ENCODE measurements around the gene DNASE2B.

DNASE2B gene

DNA sequence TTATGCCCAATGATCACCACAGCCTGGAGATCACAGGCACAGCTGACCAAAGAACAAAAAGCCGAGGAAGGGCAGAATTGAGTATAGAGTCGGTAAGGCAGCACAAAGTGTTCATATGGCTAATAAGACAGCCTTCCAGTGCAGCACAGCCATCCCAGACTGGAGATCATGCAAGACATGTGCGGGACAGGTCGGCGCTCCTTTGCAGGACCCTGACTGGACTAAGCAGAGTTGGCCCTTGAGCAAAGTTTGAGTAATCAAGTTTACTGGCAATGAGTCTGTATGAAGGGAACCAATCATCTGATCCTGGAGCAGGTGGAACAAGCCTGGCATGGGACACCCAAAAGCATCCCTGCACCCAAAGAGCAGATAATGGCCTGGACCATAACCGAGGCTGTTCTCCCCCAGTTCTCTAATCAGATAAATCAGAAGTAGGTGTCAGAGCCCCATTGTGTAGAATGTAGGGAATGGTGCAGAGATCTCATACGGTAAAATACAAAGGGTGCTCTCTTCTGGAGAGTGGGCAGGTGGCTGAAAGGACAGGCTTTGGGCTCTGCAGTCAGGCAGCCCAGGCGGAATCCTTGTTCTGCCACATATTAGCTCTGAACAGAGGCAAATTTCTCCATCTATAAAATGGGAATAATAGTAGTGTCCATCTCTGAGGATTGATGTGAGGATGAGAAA lies 10.7 kb upstream of the DNASE2B start:
- Histone ChIP-seq H3K4me1 (no peaks in the 10 kb centered on the region), H3K4me2 (no peak overlapping the region), H3K27ac (no peak overlapping the region), H3K9me3 (no peaks in the 10 kb centered on the region), H4K20me1 (no peaks in the 10 kb centered on the region), H3K9ac (no peak overlapping the region), H3K27me3 (no peaks in the 10 kb centered on the region), H3K36me3 (no peaks in the 10 kb centered on the region), H3K4me3 (no peak overlapping the region)
- TF ChIP-seq Cebpa-rat (IDR thresholded peaks at IDR 0.05): no peak

DNA sequence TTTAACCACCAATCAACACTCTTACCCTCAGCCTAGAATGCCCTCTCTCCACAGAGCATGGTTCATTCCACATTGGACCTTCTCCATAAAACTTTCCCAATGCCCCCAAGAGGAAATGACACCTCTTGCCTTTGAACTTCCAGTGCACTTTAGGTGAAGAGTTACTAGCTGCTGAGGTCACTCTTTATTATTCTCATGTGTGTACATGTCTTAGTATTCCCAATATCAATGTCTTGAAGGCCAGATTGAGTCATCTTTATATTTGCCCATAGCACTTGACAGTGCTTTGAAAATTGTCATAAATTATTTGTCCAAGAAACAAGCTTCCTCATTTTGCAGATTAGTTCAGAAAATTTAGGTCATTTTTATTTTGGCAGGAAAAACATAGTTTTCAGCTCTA lies 8.1 kb upstream of the DNASE2B start:
- Histone ChIP-seq H3K4me1 (no peaks in the 10 kb centered on the region), H3K36me3 (no peaks in the 10 kb centered on the region)
- no peak for TF ChIP-seq Cebpa-rat (IDR thresholded peaks at IDR 0.05)

DNA sequence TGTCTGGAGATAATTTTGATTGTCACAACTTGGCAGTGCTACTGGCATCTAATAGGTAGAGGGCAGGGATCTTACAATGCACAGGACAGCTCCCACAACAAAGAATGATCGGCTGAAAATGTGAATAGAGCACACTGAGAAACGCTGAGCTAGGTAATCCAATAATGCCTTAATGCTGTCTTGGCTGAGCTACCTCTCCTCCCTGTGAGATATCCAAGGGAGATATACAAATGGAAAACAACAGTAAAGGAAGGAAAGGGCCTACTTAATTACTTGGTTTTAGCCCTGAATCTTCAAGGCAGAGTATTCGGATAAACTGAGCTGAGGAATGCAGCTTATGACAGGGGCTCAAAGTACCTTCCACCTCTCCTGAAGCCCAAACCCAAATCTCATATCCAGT lies 2.9 kb downstream of the DNASE2B start:
- H3K9me3 ChIP-seq: no peaks in the 10 kb centered on the region
- no peak overlapping the region for H3K4me3 ChIP-seq
- no peaks in the 10 kb centered on the region for H3K36me3 ChIP-seq
- no peak for TF ChIP-seq Cebpa-rat (IDR thresholded peaks at IDR 0.05)
- H4K20me1 ChIP-seq: no peaks in the 10 kb centered on the region
- no peaks in the 10 kb centered on the region for H3K27me3 ChIP-seq
- no peaks in the 10 kb centered on the region for H3K4me1 ChIP-seq
- no peak overlapping the region for H3K27ac ChIP-seq
- H3K4me2 ChIP-seq: no peak overlapping the region
- H3K9ac ChIP-seq: no peak overlapping the region

More for the DNA sequence above, 8.1 kb upstream of the DNASE2B start:
- Histone ChIP-seq H3K27me3 (no peaks in the 10 kb centered on the region), H4K20me1 (no peaks in the 10 kb centered on the region), H3K9ac (no peak overlapping the region), H3K27ac (no peak overlapping the region), H3K4me3 (no peak overlapping the region), H3K4me2 (no peak overlapping the region), H3K9me3 (no peaks in the 10 kb centered on the region)

DNA sequence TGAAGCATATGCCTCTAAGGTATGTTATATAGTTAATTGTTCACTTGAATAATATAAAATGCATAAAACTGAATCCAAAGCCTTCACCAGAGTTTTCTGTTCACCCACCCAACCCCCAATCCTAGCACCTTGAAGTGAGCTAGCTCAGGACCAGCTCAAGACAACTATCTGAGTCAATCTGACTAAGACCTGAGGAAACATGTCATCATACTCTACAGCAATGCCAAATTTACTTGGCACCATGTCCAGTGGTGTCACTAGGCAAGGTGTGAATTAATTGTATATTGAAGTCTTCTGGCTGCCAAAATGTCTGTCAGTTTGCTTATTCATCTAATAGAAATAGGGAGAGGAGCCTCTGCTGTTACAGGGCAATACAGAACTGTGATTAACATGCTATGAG lies 3.8 kb downstream of the DNASE2B start:
- H3K36me3 ChIP-seq: no peaks in the 10 kb centered on the region
- H3K4me2 ChIP-seq: no peak overlapping the region
- no peaks in the 10 kb centered on the region for H3K9me3 ChIP-seq
- no peaks in the 10 kb centered on the region for H4K20me1 ChIP-seq
- H3K4me1 ChIP-seq: no peaks in the 10 kb centered on the region
- no peak overlapping the region for H3K4me3 ChIP-seq
- H3K27me3 ChIP-seq: no peaks in the 10 kb centered on the region
- TF ChIP-seq Cebpa-rat (IDR thresholded peaks at IDR 0.05): no peak
- no peak overlapping the region for H3K27ac ChIP-seq
- no peak overlapping the region for H3K9ac ChIP-seq

DNA sequence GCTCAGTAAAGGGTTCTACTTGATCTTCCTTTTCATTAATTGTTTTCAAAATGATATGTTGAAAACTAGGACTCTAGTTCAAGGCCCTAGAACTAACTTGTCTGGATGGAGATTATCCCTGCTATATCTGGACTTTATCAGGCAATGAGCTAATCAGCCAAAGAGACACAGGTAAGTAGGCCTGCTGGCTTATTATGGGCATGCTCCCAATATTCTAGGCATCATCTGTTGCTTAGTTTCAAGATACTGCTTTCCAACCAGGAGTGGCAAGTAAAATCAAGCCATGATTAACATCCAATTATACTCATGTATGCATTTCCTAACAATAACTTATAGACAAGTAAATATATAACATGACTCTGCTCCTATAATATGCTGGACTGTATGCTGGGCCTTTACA lies 4.2 kb downstream of the DNASE2B start:
- Histone ChIP-seq H3K9me3 (no peaks in the 10 kb centered on the region), H4K20me1 (no peaks in the 10 kb centered on the region), H3K4me1 (no peaks in the 10 kb centered on the region), H3K27ac (no peak overlapping the region), H3K36me3 (no peaks in the 10 kb centered on the region), H3K4me2 (no peak overlapping the region), H3K9ac (no peak overlapping the region), H3K27me3 (no peaks in the 10 kb centered on the region), H3K4me3 (no peak overlapping the region)
- TF ChIP-seq Cebpa-rat (IDR thresholded peaks at IDR 0.05): no peak

DNA sequence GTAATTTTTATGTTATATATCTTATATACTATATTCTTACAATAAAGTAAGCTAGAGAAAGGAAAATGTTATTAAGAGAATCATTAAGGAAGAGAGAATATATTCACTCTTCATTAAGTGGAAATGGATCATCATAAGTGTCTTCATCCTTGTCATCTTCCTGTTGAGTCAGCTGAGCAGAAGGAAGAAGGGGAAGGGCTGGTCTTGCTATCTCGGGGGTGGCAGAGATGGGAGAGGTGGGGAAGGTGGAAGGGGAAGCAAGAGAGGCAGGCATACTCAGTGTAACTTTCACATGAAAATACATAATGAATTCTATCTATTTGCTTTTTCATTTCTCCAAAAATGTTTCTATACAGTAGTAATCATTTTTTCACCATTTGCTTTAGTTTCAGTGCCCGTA lies 5.1 kb downstream of the DNASE2B start:
- no peak overlapping the region for H3K27ac ChIP-seq
- no peaks in the 10 kb centered on the region for H3K4me1 ChIP-seq
- H3K9ac ChIP-seq: no peak overlapping the region
- H4K20me1 ChIP-seq: no peaks in the 10 kb centered on the region
- no peaks in the 10 kb centered on the region for H3K9me3 ChIP-seq
- H3K27me3 ChIP-seq: no peaks in the 10 kb centered on the region
- TF ChIP-seq Cebpa-rat (IDR thresholded peaks at IDR 0.05): no peak
- no peak overlapping the region for H3K4me2 ChIP-seq
- no peak overlapping the region for H3K4me3 ChIP-seq
- no peaks in the 10 kb centered on the region for H3K36me3 ChIP-seq

DNA sequence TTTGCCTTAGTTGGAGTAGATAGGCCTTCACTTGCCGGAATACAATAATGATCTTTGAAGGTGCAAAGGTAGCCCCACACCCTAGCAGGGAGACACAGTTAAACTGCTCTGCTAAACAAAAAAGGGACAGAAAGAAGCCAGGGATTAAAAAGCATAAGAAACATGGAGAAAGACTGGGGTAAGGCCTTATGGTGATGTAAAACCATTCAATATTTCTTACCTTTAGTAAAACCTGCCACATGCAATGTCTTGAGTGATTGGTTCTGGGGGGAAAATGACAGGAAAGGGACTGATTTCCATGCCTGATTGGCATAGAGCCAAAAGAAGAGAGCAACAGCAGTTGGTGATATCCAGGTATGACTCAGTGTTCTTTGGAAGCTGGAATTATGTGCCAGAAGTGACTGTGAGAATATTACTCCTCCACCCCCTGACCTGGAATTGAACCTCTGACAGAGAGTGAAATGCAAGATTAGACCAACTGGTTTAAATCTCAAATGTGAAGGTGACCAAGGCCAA lies 8.1 kb downstream of the DNASE2B start:
- no peaks in the 10 kb centered on the region for H3K36me3 ChIP-seq
- no peaks in the 10 kb centered on the region for H4K20me1 ChIP-seq
- TF ChIP-seq Cebpa-rat (IDR thresholded peaks at IDR 0.05): no peak
- no peaks in the 10 kb centered on the region for H3K9me3 ChIP-seq
- no peak overlapping the region for H3K4me2 ChIP-seq
- no peaks in the 10 kb centered on the region for H3K27me3 ChIP-seq
- H3K4me1 ChIP-seq: no peaks in the 10 kb centered on the region
- H3K4me3 ChIP-seq: no peak overlapping the region
- H3K9ac ChIP-seq: no peak overlapping the region
- H3K27ac ChIP-seq: no peak overlapping the region

DNA sequence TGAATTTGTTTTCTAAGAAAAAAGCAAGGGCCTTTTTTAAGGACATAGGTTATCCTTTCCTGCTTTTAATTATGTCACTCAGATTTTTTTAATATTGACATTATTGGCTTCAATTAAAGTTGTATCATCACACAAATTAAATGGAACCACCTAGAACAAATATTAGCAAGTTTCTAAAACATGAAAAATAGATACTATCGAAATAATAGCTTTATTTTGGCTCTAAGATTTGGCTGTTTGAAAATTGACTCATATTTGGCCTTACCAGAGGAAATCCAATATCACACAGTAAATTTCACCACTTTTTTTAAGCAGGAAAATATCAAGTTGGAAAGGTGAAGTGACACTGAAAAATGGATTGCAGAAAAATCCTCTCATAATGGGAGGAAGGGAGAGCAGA lies 9.2 kb downstream of the DNASE2B start:
- no peak overlapping the region for H3K27ac ChIP-seq
- no peak overlapping the region for H3K4me3 ChIP-seq
- H3K4me1 ChIP-seq: no peaks in the 10 kb centered on the region
- TF ChIP-seq Cebpa-rat (IDR thresholded peaks at IDR 0.05): no peak
- no peaks in the 10 kb centered on the region for H3K9me3 ChIP-seq
- H3K27me3 ChIP-seq: no peaks in the 10 kb centered on the region
- H3K9ac ChIP-seq: no peak overlapping the region
- H4K20me1 ChIP-seq: no peaks in the 10 kb centered on the region
- no peak overlapping the region for H3K4me2 ChIP-seq
- no peaks in the 10 kb centered on the region for H3K36me3 ChIP-seq

DNA sequence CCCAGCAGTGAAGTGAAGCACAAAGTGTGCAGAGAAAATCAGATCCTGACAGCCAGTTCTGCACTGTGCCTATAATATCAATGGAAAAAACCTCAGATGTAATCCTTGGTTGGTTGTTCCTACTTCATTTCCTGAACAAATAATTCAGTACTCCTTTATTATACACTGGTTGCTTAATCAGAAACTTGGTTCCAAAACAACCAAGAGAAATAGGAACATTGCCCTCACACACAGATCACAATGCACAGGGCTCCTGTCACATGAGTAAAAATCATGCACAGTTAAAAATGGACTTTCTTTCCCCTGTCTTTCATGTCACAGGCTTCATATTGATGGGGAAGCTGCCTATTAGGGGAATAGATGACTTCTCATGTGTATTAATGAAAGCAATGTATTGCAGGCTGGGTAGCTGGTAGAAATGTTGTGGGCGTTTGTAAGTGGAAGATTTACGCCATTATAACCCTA lies 9.7 kb downstream of the DNASE2B start:
- no peaks in the 10 kb centered on the region for H3K36me3 ChIP-seq
- H3K27ac ChIP-seq: no peak overlapping the region
- no peaks in the 10 kb centered on the region for H3K27me3 ChIP-seq
- H3K4me2 ChIP-seq: no peak overlapping the region
- no peaks in the 10 kb centered on the region for H3K9me3 ChIP-seq
- no peak for TF ChIP-seq Cebpa-rat (IDR thresholded peaks at IDR 0.05)
- no peak overlapping the region for H3K4me3 ChIP-seq
- H4K20me1 ChIP-seq: no peaks in the 10 kb centered on the region
- no peaks in the 10 kb centered on the region for H3K4me1 ChIP-seq
- no peak overlapping the region for H3K9ac ChIP-seq

DNA sequence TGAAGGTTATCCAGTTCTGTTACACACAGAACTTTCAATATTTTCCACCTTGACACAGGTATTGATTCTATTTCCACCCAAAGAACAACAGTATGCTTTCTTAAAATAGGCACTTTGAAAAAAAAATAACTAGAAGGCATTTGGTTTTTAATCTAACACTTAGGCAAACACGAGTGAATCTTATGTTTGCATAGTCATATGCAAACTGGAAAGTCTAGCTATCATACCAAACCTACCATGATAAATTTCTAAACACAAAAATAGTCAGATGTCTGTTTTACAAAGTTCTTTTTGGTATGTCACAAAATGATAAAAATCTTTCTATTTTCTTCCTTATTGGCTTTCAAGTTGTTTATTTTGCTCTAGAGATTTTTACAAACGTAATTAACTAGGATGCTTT lies 11.6 kb downstream of the DNASE2B start:
- H3K27ac ChIP-seq: no peak overlapping the region
- no peaks in the 10 kb centered on the region for H4K20me1 ChIP-seq

More for the DNA sequence above, 11.6 kb downstream of the DNASE2B start:
- Histone ChIP-seq H3K36me3 (no peaks in the 10 kb centered on the region), H3K4me1 (no peaks in the 10 kb centered on the region), H3K4me3 (no peak overlapping the region), H3K9ac (no peak overlapping the region), H3K4me2 (no peak overlapping the region), H3K27me3 (no peaks in the 10 kb centered on the region), H3K9me3 (no peaks in the 10 kb centered on the region)
- no peak for TF ChIP-seq Cebpa-rat (IDR thresholded peaks at IDR 0.05)

Measured in BLaER1 (cell line).